OCI-LY7 (cell line): ENCODE measurements around the gene CD36. TPM values are rescaled to one million over a fixed set of nuclear protein-coding genes. Genes with fewer than 3 reads are reported as not detected.

Source experiments
- BruUV-seq: library from RNA; stranded (reverse); fragments of 400-500 nt; replicated peaks from 2 replicates; lab custom pipeline; 2021; lab: Mats Ljungman, UMichigan
- CTCF ChIA-PET: fragments of 300-600 bp; sonication (Branson Sonifier 250); formaldehyde crosslinking; loops from one replicate; lab custom pipeline; 2022; ENCODE audit warnings: antibody characterized with exemption; ENCODE audit not compliant: unreplicated experiment; lab: Charles Lee
- POLR2A ChIA-PET: fragments of 300-600 bp; sonication (Branson Sonifier 250); formaldehyde crosslinking; loops from one replicate; lab custom pipeline; 2022; ENCODE audit warnings: antibody characterized with exemption; lab: Charles Lee
- DNase-seq: peaks from one replicate; pipeline ENCODE4 v3.0.0-alpha.2; 2015; ENCODE audit warnings: low spot score
- H2AFZ ChIP-seq: fragments of 200-600 bp; sonication (generic), shearing (Covaris generic); 2 replicates; pipeline ENCODE4 v1.6.1; 2014; ENCODE audit warnings: mild to moderate bottlenecking, antibody characterized with exemption, low read length, moderate library complexity
- H3K27ac ChIP-seq: fragments of 200-600 bp; sonication (generic); 2 replicates; pipeline ENCODE4 v1.5.1; 2014; ENCODE audit warnings: mixed run types, low read depth, mild to moderate bottlenecking, moderate library complexity, low read length, inconsistent platforms; ENCODE audit not compliant: poor library complexity, severe bottlenecking
- H3K36me3 ChIP-seq: fragments of 200-600 bp; sonication (generic); 2 replicates; pipeline ENCODE4 v1.6.1; 2014; ENCODE audit warnings: mild to moderate bottlenecking, antibody characterized with exemption, low read length, moderate library complexity, mixed read lengths; ENCODE audit not compliant: insufficient read depth
- H3K4me1 ChIP-seq: fragments of 200-600 bp; sonication (generic); 2 replicates; pipeline ENCODE4 v1.5.1; 2014; ENCODE audit warnings: mild to moderate bottlenecking, low read length; ENCODE audit not compliant: insufficient read depth, poor library complexity, severe bottlenecking
- H3K4me2 ChIP-seq: fragments of 200-600 bp; sonication (generic); 2 replicates; pipeline ENCODE4 v1.6.1; 2014; ENCODE audit warnings: mild to moderate bottlenecking, low read length
- H3K4me3 ChIP-seq: fragments of 200-600 bp; sonication (generic); 2 replicates; pipeline ENCODE4 v1.5.1; 2014; ENCODE audit warnings: mild to moderate bottlenecking, low read depth, low read length; ENCODE audit not compliant: poor library complexity, severe bottlenecking
- H3K79me2 ChIP-seq: fragments of 200-600 bp; sonication (generic); 2 replicates; pipeline ENCODE4 v1.6.1; 2016; ENCODE audit warnings: low read depth, mild to moderate bottlenecking, low read length, moderate library complexity, mixed read lengths; ENCODE audit not compliant: insufficient read depth
- H3K9me2 ChIP-seq: fragments of 200-600 bp; sonication (generic); 2 replicates; pipeline ENCODE4 v1.6.1; 2016; ENCODE audit warnings: mild to moderate bottlenecking, low read length, mixed read lengths; ENCODE audit not compliant: insufficient read depth
- H3K9me3 ChIP-seq: fragments of 200-600 bp; sonication (generic); 2 replicates; pipeline ENCODE4 v1.6.1; 2014; ENCODE audit warnings: mild to moderate bottlenecking, mixed run types, low read length, mixed read lengths
- H4K20me1 ChIP-seq: fragments of 200-600 bp; sonication (generic); 2 replicates; pipeline ENCODE4 v1.6.1; 2014; ENCODE audit warnings: mild to moderate bottlenecking, antibody characterized with exemption, low read length, moderate library complexity, mixed read lengths; ENCODE audit not compliant: insufficient read depth
- EZH2phosphoT487 ChIP-seq: fragments of 200-600 bp; sonication (generic); IDR thresholded peaks from 2 replicates; pipeline ENCODE4 v1.6.1; 2018; ENCODE audit warnings: low read depth, borderline replicate concordance, mild to moderate bottlenecking, mixed run types, antibody characterized with exemption, low read length, moderate library complexity, mixed read lengths
- intact Hi-C: fragments of 100-400 bp; cut with micrococcal nuclease; formaldehyde crosslinking; loops from one replicate; pipeline ENCODE4 v1.10.0; 2022; ENCODE audit not compliant: unreplicated experiment
- total RNA-seq, 2 experiments: library from RNA; depleted of rRNA in 1 of 2; stranded (reverse); fragments of >200 nt in 1 of 2; shearing (Covaris generic) in 1 of 2; gene quantifications; 2 replicates each; pipeline ENCODE4 v1.2.3, GENCODE V29; 2014 to 2022
- TF ChIP-seq, protein P1 (sequence below): fragments of 200-600 bp; sonication (generic); conservative IDR thresholded peaks from 2 replicates; pipeline ENCODE4 v1.5.1; 2014; ENCODE audit warnings: mild to moderate bottlenecking, antibody characterized with exemption, low read length, moderate library complexity, mixed read lengths

Gene CD36
- total RNA-seq, 2 experiments from 2014 or later = not detected

DNA sequence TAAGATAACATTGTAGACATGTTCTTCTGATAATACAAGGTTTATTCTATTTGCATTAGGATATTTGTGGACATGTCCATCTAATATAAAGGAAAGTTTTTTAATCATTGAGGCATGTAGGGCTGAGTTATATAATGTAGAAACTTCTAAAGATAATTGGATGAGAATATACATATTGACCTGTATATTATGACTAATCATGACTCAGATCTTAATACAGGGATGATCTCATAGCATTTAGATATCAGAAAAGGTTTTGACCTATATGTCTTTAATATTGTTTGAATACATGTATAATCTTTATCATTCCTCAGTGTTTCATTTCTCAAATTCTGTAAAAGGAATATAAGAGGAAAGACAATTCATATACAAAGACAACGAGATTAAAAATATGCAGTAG is 39.2 kb downstream of the CD36 start:
- Histone ChIP-seq H3K4me1 (no peaks in the 10 kb centered on the region), H3K36me3 (no peaks in the 10 kb centered on the region), H2AFZ (no peak overlapping the region), H3K9me3 (no peaks in the 10 kb centered on the region), H4K20me1 (no peaks in the 10 kb centered on the region), H3K4me2 (no peak overlapping the region), H3K4me3 (no peak overlapping the region), H3K9me2 (no peaks in the 10 kb centered on the region), H3K27ac (no peak overlapping the region), H3K79me2 (no peaks in the 10 kb centered on the region)
- no peak for DNase-seq
- ChIA-PET CTCF (no interaction called here), POLR2A (no interaction called here)
- no TSS peak for BruUV-seq
- intact Hi-C loops = no loop called here
- no peak for TF ChIP-seq EZH2phosphoT487
- TF ChIP-seq, protein P1, sequence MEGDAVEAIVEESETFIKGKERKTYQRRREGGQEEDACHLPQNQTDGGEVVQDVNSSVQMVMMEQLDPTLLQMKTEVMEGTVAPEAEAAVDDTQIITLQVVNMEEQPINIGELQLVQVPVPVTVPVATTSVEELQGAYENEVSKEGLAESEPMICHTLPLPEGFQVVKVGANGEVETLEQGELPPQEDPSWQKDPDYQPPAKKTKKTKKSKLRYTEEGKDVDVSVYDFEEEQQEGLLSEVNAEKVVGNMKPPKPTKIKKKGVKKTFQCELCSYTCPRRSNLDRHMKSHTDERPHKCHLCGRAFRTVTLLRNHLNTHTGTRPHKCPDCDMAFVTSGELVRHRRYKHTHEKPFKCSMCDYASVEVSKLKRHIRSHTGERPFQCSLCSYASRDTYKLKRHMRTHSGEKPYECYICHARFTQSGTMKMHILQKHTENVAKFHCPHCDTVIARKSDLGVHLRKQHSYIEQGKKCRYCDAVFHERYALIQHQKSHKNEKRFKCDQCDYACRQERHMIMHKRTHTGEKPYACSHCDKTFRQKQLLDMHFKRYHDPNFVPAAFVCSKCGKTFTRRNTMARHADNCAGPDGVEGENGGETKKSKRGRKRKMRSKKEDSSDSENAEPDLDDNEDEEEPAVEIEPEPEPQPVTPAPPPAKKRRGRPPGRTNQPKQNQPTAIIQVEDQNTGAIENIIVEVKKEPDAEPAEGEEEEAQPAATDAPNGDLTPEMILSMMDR = no peak

DNA sequence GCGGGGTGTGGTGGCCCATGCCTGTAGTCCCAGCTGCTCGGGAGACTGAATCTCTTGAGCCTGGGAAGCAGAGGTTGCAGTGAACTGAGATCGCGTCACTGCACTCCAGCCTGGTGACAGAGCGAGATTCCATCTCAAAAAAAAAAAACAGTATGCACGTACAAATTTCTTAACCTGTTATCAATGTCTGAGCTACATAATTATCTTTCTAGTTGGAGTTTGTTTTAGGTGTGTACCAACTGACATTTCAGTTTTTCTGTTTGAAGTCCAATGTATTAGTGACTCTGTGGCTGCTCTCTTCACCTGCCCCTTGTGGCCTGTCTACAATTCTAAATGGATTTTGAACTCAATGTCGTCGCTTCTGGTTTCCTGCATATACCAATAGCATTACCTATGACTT is 40.3 kb downstream of the CD36 start:
- no peaks in the 10 kb centered on the region for H3K9me2 ChIP-seq
- ChIA-PET CTCF (no interaction called here), POLR2A (no interaction called here)
- no peak overlapping the region for H3K4me2 ChIP-seq
- no TSS peak for BruUV-seq
- intact Hi-C loops = no loop called here
- DNase-seq = no peak
- no peaks in the 10 kb centered on the region for H3K36me3 ChIP-seq
- H3K4me1 ChIP-seq = no peaks in the 10 kb centered on the region
- no peaks in the 10 kb centered on the region for H3K9me3 ChIP-seq
- TF ChIP-seq EZH2phosphoT487 = no peak
- TF ChIP-seq, protein P1 = no peak
- no peak overlapping the region for H3K4me3 ChIP-seq
- H3K27ac ChIP-seq = no peak overlapping the region
- no peak overlapping the region for H2AFZ ChIP-seq
- H3K79me2 ChIP-seq = no peaks in the 10 kb centered on the region
- no peaks in the 10 kb centered on the region for H4K20me1 ChIP-seq

DNA sequence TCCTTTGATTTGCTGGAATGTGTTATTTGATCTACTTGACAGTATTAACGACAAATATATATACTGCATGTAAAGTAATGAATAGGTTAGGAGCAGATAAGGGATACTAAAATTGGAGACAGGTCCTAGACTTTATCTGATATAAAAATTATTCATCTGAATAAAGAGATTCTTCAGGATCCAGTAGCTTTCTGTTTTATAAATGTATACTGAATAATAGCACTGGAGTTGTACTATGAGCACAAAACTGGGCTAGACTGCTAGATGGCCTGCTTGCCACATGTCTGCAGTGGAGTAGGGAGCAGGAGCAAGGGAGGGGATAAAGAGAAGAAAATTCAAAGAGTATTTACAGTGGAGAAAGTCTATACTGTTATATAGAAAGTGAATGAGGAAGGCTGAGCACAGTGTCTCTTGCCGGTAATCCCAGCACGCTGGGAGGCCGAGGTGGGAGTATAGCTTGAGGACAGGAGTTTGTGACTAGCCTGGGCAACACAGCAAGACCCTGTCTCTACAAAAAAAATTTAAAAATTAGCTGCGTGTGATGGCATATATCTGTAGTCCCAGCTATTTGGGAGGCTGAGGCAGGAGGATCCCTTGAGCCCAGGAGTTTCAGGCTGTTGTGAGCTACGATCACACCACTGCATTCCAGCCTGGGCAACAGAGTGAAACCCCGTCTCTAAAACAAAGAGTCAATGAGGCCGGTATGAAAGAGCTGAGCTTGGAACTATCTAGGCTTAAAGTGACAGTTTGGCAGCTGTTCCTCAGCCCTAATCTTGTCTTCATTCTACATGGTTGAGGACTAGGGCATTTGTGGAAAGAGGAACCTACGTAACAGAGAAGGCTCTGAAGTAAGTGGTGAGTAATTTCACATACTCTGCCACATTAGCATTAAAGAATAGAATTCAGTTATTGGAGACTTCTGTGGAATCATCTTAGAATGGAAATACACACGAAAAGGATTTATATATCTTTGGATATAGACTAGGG is 41.8 kb downstream of the CD36 start:
- TF ChIP-seq EZH2phosphoT487 = no peak
- TF ChIP-seq, protein P1 = no peak
- ChIA-PET POLR2A (interaction anchor here (0.6 kb wide), 1 partner anchor 15 kb away, joined by 3 read pairs; no protein-coding TSS in a partner anchor), CTCF (no interaction called here)
- Histone ChIP-seq H3K4me2 (no peak overlapping the region), H3K4me1 (no peaks in the 10 kb centered on the region), H3K27ac (no peak overlapping the region), H3K4me3 (no peak overlapping the region), H3K36me3 (no peaks in the 10 kb centered on the region), H4K20me1 (no peaks in the 10 kb centered on the region), H3K79me2 (no peaks in the 10 kb centered on the region), H2AFZ (no peak overlapping the region), H3K9me2 (no peaks in the 10 kb centered on the region), H3K9me3 (no peaks in the 10 kb centered on the region)
- BruUV-seq = no TSS peak
- intact Hi-C loops = no loop called here
- DNase-seq = no peak
